LNCaP clone FGC (cell line): Measurements from ENCODE around the gene DPH1.

Experiments
- DNase-seq: peaks from one replicate; pipeline ENCODE4 v3.0.0-alpha.2; 2011; ENCODE audit warnings: low read depth
- H3K4me3 ChIP-seq: 2 replicates; pipeline ENCODE4 v1.5.1; 2011; ENCODE audit warnings: mild to moderate bottlenecking, low read depth, low read length, control low read depth
- TF ChIP-seq, protein P1 (sequence below): IDR thresholded peaks from 2 replicates; pipeline ENCODE4 v1.5.1; 2012; ENCODE audit warnings: mild to moderate bottlenecking; ENCODE audit not compliant: control insufficient read depth, insufficient read depth; ENCODE audit errors: extremely low read depth

Gene DPH1

GRCh38 chr17:2059547-2060384 is 29.8 kb downstream of the DPH1 start:
- TF ChIP-seq, protein P1, sequence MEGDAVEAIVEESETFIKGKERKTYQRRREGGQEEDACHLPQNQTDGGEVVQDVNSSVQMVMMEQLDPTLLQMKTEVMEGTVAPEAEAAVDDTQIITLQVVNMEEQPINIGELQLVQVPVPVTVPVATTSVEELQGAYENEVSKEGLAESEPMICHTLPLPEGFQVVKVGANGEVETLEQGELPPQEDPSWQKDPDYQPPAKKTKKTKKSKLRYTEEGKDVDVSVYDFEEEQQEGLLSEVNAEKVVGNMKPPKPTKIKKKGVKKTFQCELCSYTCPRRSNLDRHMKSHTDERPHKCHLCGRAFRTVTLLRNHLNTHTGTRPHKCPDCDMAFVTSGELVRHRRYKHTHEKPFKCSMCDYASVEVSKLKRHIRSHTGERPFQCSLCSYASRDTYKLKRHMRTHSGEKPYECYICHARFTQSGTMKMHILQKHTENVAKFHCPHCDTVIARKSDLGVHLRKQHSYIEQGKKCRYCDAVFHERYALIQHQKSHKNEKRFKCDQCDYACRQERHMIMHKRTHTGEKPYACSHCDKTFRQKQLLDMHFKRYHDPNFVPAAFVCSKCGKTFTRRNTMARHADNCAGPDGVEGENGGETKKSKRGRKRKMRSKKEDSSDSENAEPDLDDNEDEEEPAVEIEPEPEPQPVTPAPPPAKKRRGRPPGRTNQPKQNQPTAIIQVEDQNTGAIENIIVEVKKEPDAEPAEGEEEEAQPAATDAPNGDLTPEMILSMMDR = no peak
- no peak overlapping the region for H3K4me3 ChIP-seq
- no peak for DNase-seq

GRCh38 chr17:2060385-2060658 is 30.4 kb downstream of the DPH1 start:
- DNase-seq = no peak
- TF ChIP-seq, protein P1 = no peak
- H3K4me3 ChIP-seq = no peak overlapping the region

GRCh38 chr17:2060681-2061440 is 30.9 kb downstream of the DPH1 start:
- TF ChIP-seq, protein P1 = no peak
- DNase-seq = no peak
- no peak overlapping the region for H3K4me3 ChIP-seq

- H3K4me3 ChIP-seq = no peak overlapping the region
- TF ChIP-seq, protein P1 = no peak
- DNase-seq = no peak
These were observed 31.5 kb downstream of the DPH1 start for GRCh38 chr17:2061441-2061958.

- no peak overlapping the region for H3K4me3 ChIP-seq
- DNase-seq = no peak
- TF ChIP-seq, protein P1 = no peak
These were observed 32.7 kb downstream of the DPH1 start for GRCh38 chr17:2062571-2063183.

- DNase-seq = no peak
- TF ChIP-seq, protein P1 = no peak
- H3K4me3 ChIP-seq = no peak overlapping the region
These were observed 33.6 kb downstream of the DPH1 start for GRCh38 chr17:2063261-2064146.
